BJ (cell line): ENCODE measurements around the gene CNOT6L. TPM values are rescaled to one million over a fixed set of nuclear protein-coding genes. Genes with fewer than 3 reads are reported as not detected.

ENCODE experiments used
- CTCF ChIA-PET: fragments of 350-600 bp; formaldehyde crosslinking; extraction: SDS; loops from one replicate; lab custom pipeline; 2021; ENCODE audit warnings: antibody characterized with exemption, inconsistent platforms; lab: Yijun Ruan, JAX
- POLR2A ChIA-PET: fragments of 300-600 bp; sonication (Branson Sonifier 250); formaldehyde crosslinking; extraction: SDS; loops from one replicate; lab custom pipeline; 2021; ENCODE audit warnings: antibody characterized with exemption; lab: Charles Lee
- DNase-seq: peaks from one replicate; pipeline ENCODE4 v3.0.0-alpha.2; 2011; ENCODE audit warnings: low read depth
- H3K27me3 ChIP-seq: 2 replicates; pipeline ENCODE4 v1.6.0; 2011; ENCODE audit warnings: low read length; ENCODE audit not compliant: control insufficient read depth, insufficient read depth
- H3K36me3 ChIP-seq: 2 replicates; pipeline ENCODE4 v1.5.1; 2011; ENCODE audit warnings: low read length; ENCODE audit not compliant: control insufficient read depth, insufficient read depth
- H3K4me3 ChIP-seq: 2 replicates; pipeline ENCODE4 v1.5.1; 2011; ENCODE audit warnings: low read depth, mild to moderate bottlenecking, control low read depth, low read length
- CTCF ChIP-seq: IDR thresholded peaks from 2 replicates; pipeline ENCODE4 v1.5.1; 2011; ENCODE audit warnings: low read depth, mild to moderate bottlenecking, control low read depth, inconsistent platforms, low read length, moderate library complexity; ENCODE audit not compliant: insufficient read depth
- polyA plus RNA-seq: library from polyadenylated mRNA; depleted of rRNA; stranded (reverse); fragments of >200 nt; gene quantifications from 2 replicates; pipeline ENCODE4 v1.2.3, GENCODE V29; 2011

CNOT6L gene
- polyA plus RNA-seq, 1 experiment: 6.4 TPM

DNA sequence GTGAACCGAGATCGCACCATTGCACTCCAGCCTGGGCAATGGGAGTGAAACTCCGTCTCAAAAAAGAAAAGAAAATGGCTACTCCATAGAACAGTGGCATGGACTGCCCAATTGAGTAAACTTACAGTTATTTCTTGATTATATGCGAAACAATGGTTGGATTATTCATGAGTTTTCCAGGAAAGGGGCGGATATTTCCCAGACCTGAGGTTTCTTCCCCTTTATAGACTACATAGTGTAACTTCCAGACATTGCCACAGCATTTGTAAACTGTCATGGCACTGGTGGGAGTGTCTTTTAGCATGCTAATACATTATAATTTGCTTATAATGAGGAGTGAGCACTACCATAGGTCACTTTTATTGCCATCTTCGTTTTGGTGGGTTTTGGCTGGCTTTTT, 29.3 kb upstream of the CNOT6L start:
- no peak for DNase-seq
- ChIA-PET POLR2A (no interaction called here), CTCF (no interaction called here)
- Histone ChIP-seq H3K36me3 (no peaks in the 10 kb centered on the region), H3K4me3 (no peak overlapping the region), H3K27me3 (0 out of 2 replicates have a peak, but pooled peaks cover 1% of the 10 kb centered on the region)
- no peak for TF ChIP-seq CTCF

GRCh38 chr4:77845929-77846328, 26.8 kb upstream of the CNOT6L start:
- ChIA-PET CTCF (no interaction called here), POLR2A (no interaction called here)
- H3K4me3 ChIP-seq: no peak overlapping the region
- TF ChIP-seq CTCF: no peak
- peaks cover 5% of the 10 kb centered on the region; the same call in 1 of the 2 replicates for H3K27me3 ChIP-seq
- DNase-seq: no peak
- H3K36me3 ChIP-seq: no peaks in the 10 kb centered on the region

- Histone ChIP-seq H3K27me3 (peaks cover 5% of the 10 kb centered on the region; the same call in 1 of the 2 replicates), H3K36me3 (no peaks in the 10 kb centered on the region), H3K4me3 (no peak overlapping the region)
- no peak for TF ChIP-seq CTCF
- POLR2A ChIA-PET: no interaction called here
- CTCF ChIA-PET: no interaction called here
- DNase-seq: no peak
These were observed 26.2 kb upstream of the CNOT6L start for GRCh38 chr4:77845400-77845799.

- ChIA-PET POLR2A (no interaction called here), CTCF (interaction anchor here (0.8 kb wide), 1 partner anchor 12 kb away, joined by 3 read pairs; no protein-coding TSS in a partner anchor)
- H3K27me3 ChIP-seq: peaks cover 5% of the 10 kb centered on the region; the same call in 1 of the 2 replicates
- no peaks in the 10 kb centered on the region for H3K36me3 ChIP-seq
- H3K4me3 ChIP-seq: no peak overlapping the region
- DNase-seq: no peak
- TF ChIP-seq CTCF: no peak
These were observed 25.2 kb upstream of the CNOT6L start for GRCh38 chr4:77844363-77844762.

- H3K27me3 ChIP-seq: peaks cover 5% of the 10 kb centered on the region; the same call in 1 of the 2 replicates
- no peak for TF ChIP-seq CTCF
- no peak for DNase-seq
- no peaks in the 10 kb centered on the region for H3K36me3 ChIP-seq
- ChIA-PET POLR2A (no interaction called here), CTCF (interaction anchor here (1.0 kb wide), 1 partner anchor 11 kb away, joined by 3 read pairs; no protein-coding TSS in a partner anchor)
- H3K4me3 ChIP-seq: no peak overlapping the region
These were observed 24.5 kb upstream of the CNOT6L start for GRCh38 chr4:77843628-77844027.
